Measurements from ENCODE around the gene PSD2.

DNA sequence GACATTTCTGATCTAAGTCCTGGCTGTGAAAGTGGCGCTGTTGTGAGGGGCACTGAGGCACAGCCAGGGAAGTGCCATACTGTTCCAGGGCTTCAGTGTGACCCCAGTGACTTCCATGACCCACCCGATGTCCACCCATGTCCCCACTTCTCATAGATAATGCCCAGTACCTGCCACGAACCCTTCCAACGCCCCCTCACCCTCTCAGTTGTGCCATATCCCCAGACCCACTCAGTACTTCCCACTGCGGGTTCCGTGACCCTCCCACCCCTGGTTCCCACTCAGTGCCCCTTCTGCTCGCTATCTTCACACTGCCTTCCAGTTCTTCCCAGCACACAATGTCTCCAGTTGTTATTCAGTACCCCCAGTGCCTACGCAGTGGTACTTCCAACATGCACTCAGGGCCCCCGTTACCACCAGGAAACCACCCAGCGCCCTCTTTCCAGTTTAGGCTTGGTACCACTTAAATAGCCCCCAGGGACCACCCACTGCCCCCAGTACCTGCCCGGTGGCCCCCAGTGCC is 30.7 kb upstream of the PSD2 start:
- TF ChIP-seq, protein P1, sequence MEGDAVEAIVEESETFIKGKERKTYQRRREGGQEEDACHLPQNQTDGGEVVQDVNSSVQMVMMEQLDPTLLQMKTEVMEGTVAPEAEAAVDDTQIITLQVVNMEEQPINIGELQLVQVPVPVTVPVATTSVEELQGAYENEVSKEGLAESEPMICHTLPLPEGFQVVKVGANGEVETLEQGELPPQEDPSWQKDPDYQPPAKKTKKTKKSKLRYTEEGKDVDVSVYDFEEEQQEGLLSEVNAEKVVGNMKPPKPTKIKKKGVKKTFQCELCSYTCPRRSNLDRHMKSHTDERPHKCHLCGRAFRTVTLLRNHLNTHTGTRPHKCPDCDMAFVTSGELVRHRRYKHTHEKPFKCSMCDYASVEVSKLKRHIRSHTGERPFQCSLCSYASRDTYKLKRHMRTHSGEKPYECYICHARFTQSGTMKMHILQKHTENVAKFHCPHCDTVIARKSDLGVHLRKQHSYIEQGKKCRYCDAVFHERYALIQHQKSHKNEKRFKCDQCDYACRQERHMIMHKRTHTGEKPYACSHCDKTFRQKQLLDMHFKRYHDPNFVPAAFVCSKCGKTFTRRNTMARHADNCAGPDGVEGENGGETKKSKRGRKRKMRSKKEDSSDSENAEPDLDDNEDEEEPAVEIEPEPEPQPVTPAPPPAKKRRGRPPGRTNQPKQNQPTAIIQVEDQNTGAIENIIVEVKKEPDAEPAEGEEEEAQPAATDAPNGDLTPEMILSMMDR (IDR thresholded peaks at IDR 0.05): no peak
- TF ChIP-seq POLR2AphosphoS5 (IDR thresholded peaks at IDR 0.05): no peak
- no peak for TF ChIP-seq POLR2A (IDR thresholded peaks at IDR 0.05)
- no peak for TF ChIP-seq EP300 (IDR thresholded peaks at IDR 0.05)

All from sigmoid colon (tissue), 4 donors.